Adrenal gland (tissue), 5 donors: ENCODE data around the gene SUFU.

Source experiments
- POLR2A ChIP-seq, 2 donors: fragments of 450-650 bp; IDR thresholded peaks; one replicate each; pipeline ENCODE4 v1.6.1; 2017; ENCODE audit warnings: antibody characterized with exemption in 2 of 2, mild to moderate bottlenecking in 2 of 2, moderate library complexity in 1 of 2
- TF ChIP-seq, protein P1 (sequence below), 6 experiments: fragments of 450-650 bp in 4 of 6; fragments of 200-600 bp in 2 of 6; sonication (generic) in 1 of 6; IDR thresholded peaks; 1 replicate in 5 of 6; 2 replicates in 1 of 6; pipeline versions ENCODE4 v1.5.1 to v1.8.0; 2016 to 2021; ENCODE audit warnings: antibody characterized with exemption in 6 of 6, mild to moderate bottlenecking in 2 of 6, moderate library complexity in 1 of 6
- donor health status: DM: no; HTN: no; CAD: no.

GRCh38 chr10:102650655-102651454 lies 147.1 kb downstream of the SUFU start:
- TF ChIP-seq POLR2A (IDR thresholded peaks at IDR 0.05): no peak
- TF ChIP-seq, protein P1, sequence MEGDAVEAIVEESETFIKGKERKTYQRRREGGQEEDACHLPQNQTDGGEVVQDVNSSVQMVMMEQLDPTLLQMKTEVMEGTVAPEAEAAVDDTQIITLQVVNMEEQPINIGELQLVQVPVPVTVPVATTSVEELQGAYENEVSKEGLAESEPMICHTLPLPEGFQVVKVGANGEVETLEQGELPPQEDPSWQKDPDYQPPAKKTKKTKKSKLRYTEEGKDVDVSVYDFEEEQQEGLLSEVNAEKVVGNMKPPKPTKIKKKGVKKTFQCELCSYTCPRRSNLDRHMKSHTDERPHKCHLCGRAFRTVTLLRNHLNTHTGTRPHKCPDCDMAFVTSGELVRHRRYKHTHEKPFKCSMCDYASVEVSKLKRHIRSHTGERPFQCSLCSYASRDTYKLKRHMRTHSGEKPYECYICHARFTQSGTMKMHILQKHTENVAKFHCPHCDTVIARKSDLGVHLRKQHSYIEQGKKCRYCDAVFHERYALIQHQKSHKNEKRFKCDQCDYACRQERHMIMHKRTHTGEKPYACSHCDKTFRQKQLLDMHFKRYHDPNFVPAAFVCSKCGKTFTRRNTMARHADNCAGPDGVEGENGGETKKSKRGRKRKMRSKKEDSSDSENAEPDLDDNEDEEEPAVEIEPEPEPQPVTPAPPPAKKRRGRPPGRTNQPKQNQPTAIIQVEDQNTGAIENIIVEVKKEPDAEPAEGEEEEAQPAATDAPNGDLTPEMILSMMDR (IDR thresholded peaks at IDR 0.05): no peak
